ENCODE measurements around the gene MTFR1L. TPM values are rescaled to one million over a fixed set of nuclear protein-coding genes. Genes with fewer than 3 reads are reported as not detected.

Gene MTFR1L
- total RNA-seq, 1 experiment from 2014 or later: 23.2 TPM

DNA sequence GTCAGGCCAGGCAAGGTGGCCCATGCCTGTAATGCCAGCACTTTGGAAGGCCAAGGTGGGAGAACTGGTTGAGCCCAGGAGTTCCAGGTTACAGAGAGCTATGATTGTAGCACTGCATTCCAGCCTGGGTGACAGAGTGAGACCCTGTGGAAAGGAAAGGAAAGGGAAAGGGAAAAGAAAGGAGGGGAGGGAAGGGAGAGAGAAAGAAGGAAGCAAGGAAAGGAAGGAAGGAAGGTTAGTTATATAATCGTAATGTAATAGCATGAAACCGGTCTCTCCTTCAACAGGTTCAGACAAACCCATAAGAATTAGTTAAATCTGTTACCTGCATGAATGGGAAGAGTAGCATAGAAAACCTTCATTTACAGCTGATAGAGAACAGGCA, 56.9 kb downstream of the MTFR1L start:
- no TSS peak for BruUV-seq (replicated peaks)
- DNase-seq: no peak
- TF ChIP-seq, protein P1, sequence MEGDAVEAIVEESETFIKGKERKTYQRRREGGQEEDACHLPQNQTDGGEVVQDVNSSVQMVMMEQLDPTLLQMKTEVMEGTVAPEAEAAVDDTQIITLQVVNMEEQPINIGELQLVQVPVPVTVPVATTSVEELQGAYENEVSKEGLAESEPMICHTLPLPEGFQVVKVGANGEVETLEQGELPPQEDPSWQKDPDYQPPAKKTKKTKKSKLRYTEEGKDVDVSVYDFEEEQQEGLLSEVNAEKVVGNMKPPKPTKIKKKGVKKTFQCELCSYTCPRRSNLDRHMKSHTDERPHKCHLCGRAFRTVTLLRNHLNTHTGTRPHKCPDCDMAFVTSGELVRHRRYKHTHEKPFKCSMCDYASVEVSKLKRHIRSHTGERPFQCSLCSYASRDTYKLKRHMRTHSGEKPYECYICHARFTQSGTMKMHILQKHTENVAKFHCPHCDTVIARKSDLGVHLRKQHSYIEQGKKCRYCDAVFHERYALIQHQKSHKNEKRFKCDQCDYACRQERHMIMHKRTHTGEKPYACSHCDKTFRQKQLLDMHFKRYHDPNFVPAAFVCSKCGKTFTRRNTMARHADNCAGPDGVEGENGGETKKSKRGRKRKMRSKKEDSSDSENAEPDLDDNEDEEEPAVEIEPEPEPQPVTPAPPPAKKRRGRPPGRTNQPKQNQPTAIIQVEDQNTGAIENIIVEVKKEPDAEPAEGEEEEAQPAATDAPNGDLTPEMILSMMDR (IDR thresholded peaks at IDR 0.05; ENCODE audit: unreplicated experiment): no peak
- H3K9me3 Mint-ChIP-seq (ENCODE audit: low read depth, unreplicated experiment): no peaks in the 10 kb centered on the region
- CTCF ChIA-PET: interaction anchor here (2.2 kb wide), 1 partner anchor 19 kb away, joined by 10 read pairs; no protein-coding TSS in a partner anchor
- no peak overlapping the region for H3K4me3 Mint-ChIP-seq (ENCODE audit: low read depth, unreplicated experiment)
- peaks cover 18% of the 10 kb centered on the region for H3K36me3 Mint-ChIP-seq (ENCODE audit: insufficient read depth, unreplicated experiment)
- intact Hi-C loops (cut with micrococcal nuclease; ENCODE audit: unreplicated experiment): no loop called here
- H3K27ac Mint-ChIP-seq (ENCODE audit: unreplicated experiment): no peak overlapping the region
- H3K4me1 Mint-ChIP-seq (ENCODE audit: low read depth, unreplicated experiment): peaks cover 28% of the 10 kb centered on the region
- no peaks in the 10 kb centered on the region for H3K27me3 Mint-ChIP-seq (ENCODE audit: unreplicated experiment)

DNA sequence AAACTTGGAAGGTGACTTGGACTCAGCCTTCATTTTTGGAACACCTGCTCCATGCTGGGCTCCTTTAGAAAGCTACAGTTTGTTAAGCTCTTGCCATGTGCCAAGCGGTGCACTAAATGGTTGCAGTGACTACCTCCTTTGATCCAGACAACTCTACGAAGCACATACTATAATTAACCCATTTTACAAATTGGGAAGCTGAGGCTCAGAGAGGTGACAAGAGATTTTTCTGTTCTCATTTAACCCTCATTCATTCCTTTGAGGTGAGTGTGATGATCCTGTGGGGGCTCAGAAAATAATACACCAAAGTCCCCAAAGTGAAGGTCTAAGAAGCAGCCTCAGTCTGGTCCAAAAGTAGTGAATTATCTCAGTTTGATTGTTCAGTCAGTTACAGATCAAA, 57.4 kb downstream of the MTFR1L start:
- intact Hi-C loops (cut with micrococcal nuclease; ENCODE audit: unreplicated experiment): no loop called here
- CTCF ChIA-PET: no interaction called here
- Mint-ChIP-seq H3K27me3 (ENCODE audit: unreplicated experiment) (no peaks in the 10 kb centered on the region), H3K36me3 (ENCODE audit: insufficient read depth, unreplicated experiment) (peaks cover 18% of the 10 kb centered on the region), H3K4me1 (ENCODE audit: low read depth, unreplicated experiment) (peaks cover 28% of the 10 kb centered on the region), H3K9me3 (ENCODE audit: low read depth, unreplicated experiment) (no peaks in the 10 kb centered on the region), H3K4me3 (ENCODE audit: low read depth, unreplicated experiment) (no peak overlapping the region), H3K27ac (ENCODE audit: unreplicated experiment) (no peak overlapping the region)
- BruUV-seq (replicated peaks): no TSS peak
- DNase-seq: no peak
- TF ChIP-seq, protein P1 (IDR thresholded peaks at IDR 0.05; ENCODE audit: unreplicated experiment): no peak

DNA sequence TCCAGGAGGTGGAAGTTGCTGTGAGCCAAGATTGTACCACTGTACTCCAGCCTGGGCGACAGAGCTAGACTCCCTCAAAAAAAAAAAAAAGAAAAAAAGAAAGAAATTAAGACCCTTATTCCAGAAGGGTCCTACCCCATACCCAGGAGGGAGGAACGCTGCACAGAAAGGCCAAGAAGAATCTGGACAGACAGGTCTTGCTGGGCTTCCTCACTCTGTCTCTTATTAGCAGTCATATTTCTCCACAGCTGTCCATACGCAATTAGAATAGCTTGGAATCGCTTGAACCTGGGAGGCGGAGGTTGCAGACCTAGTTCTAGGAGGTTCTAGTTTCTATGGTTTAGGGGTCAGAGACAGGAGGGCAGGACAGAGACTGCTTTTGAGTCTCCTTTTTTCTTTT, 58.9 kb downstream of the MTFR1L start:
- Mint-ChIP-seq H3K27ac (ENCODE audit: unreplicated experiment) (no peak overlapping the region), H3K4me3 (ENCODE audit: low read depth, unreplicated experiment) (no peak overlapping the region), H3K9me3 (ENCODE audit: low read depth, unreplicated experiment) (no peaks in the 10 kb centered on the region), H3K27me3 (ENCODE audit: unreplicated experiment) (no peaks in the 10 kb centered on the region), H3K36me3 (ENCODE audit: insufficient read depth, unreplicated experiment) (peaks cover 18% of the 10 kb centered on the region), H3K4me1 (ENCODE audit: low read depth, unreplicated experiment) (peaks cover 28% of the 10 kb centered on the region)
- no peak for DNase-seq
- intact Hi-C loops (cut with micrococcal nuclease; ENCODE audit: unreplicated experiment): no loop called here
- TF ChIP-seq, protein P1 (IDR thresholded peaks at IDR 0.05; ENCODE audit: unreplicated experiment): no peak
- BruUV-seq (replicated peaks): no TSS peak
- CTCF ChIA-PET: no interaction called here

DNA sequence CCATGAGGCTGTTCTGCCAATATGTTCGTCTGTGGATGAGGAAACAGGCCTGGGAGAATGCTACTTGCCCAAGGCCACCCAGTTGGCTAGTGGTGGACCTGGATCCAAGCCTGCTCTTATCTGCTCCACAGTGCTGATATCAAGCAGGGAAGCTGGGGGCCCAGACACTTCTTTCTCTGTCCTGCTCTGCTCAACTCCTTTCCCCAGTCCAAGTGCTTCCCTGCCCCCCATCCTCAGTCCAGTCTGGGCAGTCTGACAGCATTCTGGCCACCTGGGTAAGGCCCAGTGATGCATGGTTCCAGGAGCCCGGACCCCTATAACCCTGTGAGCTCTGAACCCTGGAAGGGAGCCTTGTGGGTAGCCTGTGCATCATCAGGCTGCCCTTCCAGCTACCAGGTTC, 59.9 kb downstream of the MTFR1L start:
- no peak overlapping the region for H3K27ac Mint-ChIP-seq (ENCODE audit: unreplicated experiment)
- TF ChIP-seq, protein P1 (IDR thresholded peaks at IDR 0.05; ENCODE audit: unreplicated experiment): no peak
- H3K9me3 Mint-ChIP-seq (ENCODE audit: low read depth, unreplicated experiment): no peaks in the 10 kb centered on the region
- H3K36me3 Mint-ChIP-seq (ENCODE audit: insufficient read depth, unreplicated experiment): peaks cover 17% of the 10 kb centered on the region
- peaks cover 28% of the 10 kb centered on the region for H3K4me1 Mint-ChIP-seq (ENCODE audit: low read depth, unreplicated experiment)
- BruUV-seq (replicated peaks): no TSS peak
- no peak for DNase-seq
- no peak overlapping the region for H3K4me3 Mint-ChIP-seq (ENCODE audit: low read depth, unreplicated experiment)
- no peaks in the 10 kb centered on the region for H3K27me3 Mint-ChIP-seq (ENCODE audit: unreplicated experiment)
- intact Hi-C loops (cut with micrococcal nuclease; ENCODE audit: unreplicated experiment): no loop called here
- CTCF ChIA-PET: no interaction called here

Measured in Calu3 (cell line).